DOHH2 (cell line): ENCODE measurements around the gene ESYT2.

ENCODE experiments used
- CTCF ChIP-seq: fragments of 200-600 bp; sonication (generic); IDR thresholded peaks from one replicate; pipeline ENCODE4 v1.5.1; 2014; ENCODE audit warnings: antibody characterized with exemption, mild to moderate bottlenecking, low read depth, low read length; ENCODE audit not compliant: poor library complexity, severe bottlenecking
- EZH2phosphoT487 ChIP-seq: fragments of 200-600 bp; sonication (generic); IDR thresholded peaks from 2 replicates; pipeline ENCODE4 v1.6.1; 2017; ENCODE audit warnings: borderline replicate concordance, mild to moderate bottlenecking, antibody characterized with exemption, low read length, moderate library complexity, mixed read lengths

GRCh38 chr7:158758586-158759244 lies 70.6 kb downstream of the ESYT2 start:
- TF ChIP-seq CTCF (no peak), EZH2phosphoT487 (no peak)
